PC-3 (cell line): ENCODE data around the gene PRICKLE2. TPM values are rescaled to one million over a fixed set of nuclear protein-coding genes. Genes with fewer than 3 reads are reported as not detected.

ENCODE experiments used
- ATAC-seq: fragments of 200-7000 bp; cut with Tn5 transposase; 2 replicates; pipeline ENCODE4 v1.9.1; 2020; ENCODE audit warnings: mild to moderate bottlenecking, moderate library complexity
- BruUV-seq: library from RNA; stranded (reverse); fragments of 400-500 nt; replicated peaks from 2 replicates; lab custom pipeline; 2021; lab: Mats Ljungman, UMichigan
- CTCF ChIA-PET: fragments of 300-600 bp; sonication (Branson Sonifier 250); formaldehyde crosslinking; loops from one replicate; lab custom pipeline; 2022; ENCODE audit warnings: antibody characterized with exemption; lab: Charles Lee
- POLR2A ChIA-PET: fragments of 300-600 bp; sonication (Branson Sonifier 250); formaldehyde crosslinking; loops from one replicate; lab custom pipeline; 2022; ENCODE audit warnings: antibody characterized with exemption; ENCODE audit not compliant: unreplicated experiment; lab: Charles Lee
- DNase-seq: peaks from one replicate; pipeline ENCODE4 v3.0.0-alpha.2; 2015
- H2AFZ ChIP-seq: fragments of 300-600 bp; sonication (generic); 2 replicates; pipeline ENCODE4 v1.6.0; 2016; ENCODE audit warnings: antibody characterized with exemption, low read length
- H3F3A ChIP-seq: fragments of 300-600 bp; sonication (generic); one replicate; pipeline ENCODE4 v1.6.0; 2017; ENCODE audit warnings: antibody characterized with exemption, low read length, control low read depth, mild to moderate bottlenecking; ENCODE audit not compliant: unreplicated experiment
- H3K27ac ChIP-seq: fragments of 300-600 bp; sonication (generic); 2 replicates; pipeline ENCODE4 v1.5.1; 2016; ENCODE audit warnings: mild to moderate bottlenecking, low read length
- H3K27me3 ChIP-seq: fragments of 300-600 bp; sonication (generic); 2 replicates; pipeline ENCODE4 v1.6.1; 2016; ENCODE audit warnings: low read length, mixed read lengths
- H3K36me3 ChIP-seq: fragments of 300-600 bp; sonication (generic); 2 replicates; pipeline ENCODE4 v1.6.1; 2016; ENCODE audit warnings: low read depth, mixed run types, low read length, mixed read lengths
- H3K4me1 ChIP-seq: fragments of 300-600 bp; sonication (generic); 2 replicates; pipeline ENCODE4 v1.5.1; 2016; ENCODE audit warnings: low read length; ENCODE audit not compliant: insufficient read depth
- H3K4me2 ChIP-seq: fragments of 300-600 bp; sonication (generic); 2 replicates; pipeline ENCODE4 v1.6.0; 2016; ENCODE audit warnings: low read length
- H3K4me3 ChIP-seq: fragments of 300-600 bp; sonication (generic); 2 replicates; pipeline ENCODE4 v1.5.1; 2016; ENCODE audit warnings: mild to moderate bottlenecking, low read length, mixed read lengths
- H3K79me2 ChIP-seq: fragments of 300-600 bp; sonication (generic); 2 replicates; pipeline ENCODE4 v1.6.1; 2017; ENCODE audit warnings: low read length, mixed read lengths
- H3K9ac ChIP-seq: fragments of 300-600 bp; sonication (generic); 2 replicates; pipeline ENCODE4 v1.6.0; 2016; ENCODE audit warnings: mild to moderate bottlenecking, low read length
- H3K9me2 ChIP-seq: fragments of 300-600 bp; sonication (generic); replicated peaks from 2 replicates; pipeline ENCODE4 v1.6.1; 2016; ENCODE audit warnings: mixed run types, low read length, mixed read lengths
- H3K9me3 ChIP-seq: fragments of 300-600 bp; sonication (generic); 2 replicates; pipeline ENCODE4 v1.6.1; 2016; ENCODE audit warnings: low read length, mixed read lengths
- H4K20me1 ChIP-seq: fragments of 300-600 bp; sonication (generic); 2 replicates; pipeline ENCODE4 v1.6.1; 2016; ENCODE audit warnings: low read length, mixed read lengths
- CTCF ChIP-seq: fragments of 300-600 bp; sonication (generic); conservative IDR thresholded peaks from 2 replicates; pipeline ENCODE4 v1.5.1; 2017; ENCODE audit warnings: antibody characterized with exemption, low read depth, mild to moderate bottlenecking, low read length
- EZH2 ChIP-seq: fragments of 300-600 bp; sonication (generic); IDR thresholded peaks from one replicate; pipeline ENCODE4 v1.6.1; 2017; ENCODE audit warnings: antibody characterized with exemption, mild to moderate bottlenecking, low read length; ENCODE audit not compliant: unreplicated experiment
- EZH2phosphoT487 ChIP-seq: fragments of 300-600 bp; sonication (generic); IDR thresholded peaks from 2 replicates; pipeline ENCODE4 v1.6.1; 2018; ENCODE audit warnings: mild to moderate bottlenecking, antibody characterized with exemption, low read length, borderline replicate concordance
- intact Hi-C: fragments of 100-400 bp; cut with micrococcal nuclease; formaldehyde crosslinking; loops from 2 replicates; pipeline ENCODE4 v1.9.0; 2023
- total RNA-seq: library from RNA; depleted of rRNA; stranded (reverse); fragments of >200 nt; gene quantifications from 2 replicates; pipeline ENCODE4 v1.2.3, GENCODE V29; 2014

The PRICKLE2 gene
- total RNA-seq, 1 experiment from 2014 or later, result 1.8 TPM

- no TSS peak for BruUV-seq
- Histone ChIP-seq H3K9me2 (no peaks in the 10 kb centered on the region), H3K36me3 (no peaks in the 10 kb centered on the region), H3K9ac (peak overlapping the region; percentile 52), H4K20me1 (no peaks in the 10 kb centered on the region), H3K4me1 (peaks cover 36% of the 10 kb centered on the region), H3K79me2 (no peaks in the 10 kb centered on the region), H3F3A (no peaks in the 10 kb centered on the region), H2AFZ (0 out of 2 replicates have a peak overlapping the region, but pooled peaks have one; percentile 9), H3K27ac (peak overlapping the region; percentile 92), H3K4me3 (peak overlapping the region; percentile 41; the same call in 1 of the 2 replicates), H3K9me3 (no peaks in the 10 kb centered on the region), H3K4me2 (peak overlapping the region; percentile 68), H3K27me3 (no peaks in the 10 kb centered on the region)
- CTCF ChIA-PET, result no interaction called here
- ATAC-seq, result peak; percentile 72
- peak; percentile 68 for DNase-seq
- intact Hi-C loops, result loop anchor here (2.0 kb wide), 1 partner anchor 26 kb away; no protein-coding TSS in a partner anchor
- TF ChIP-seq EZH2phosphoT487, result no peak
- TF ChIP-seq EZH2, result no peak
- TF ChIP-seq CTCF, result no peak
- POLR2A ChIA-PET, result no interaction called here
These were observed 48.7 kb downstream of the PRICKLE2 start for GRCh38 chr3:64176461-64176996.

- no peak overlapping the region for H2AFZ ChIP-seq
- POLR2A ChIA-PET, result no interaction called here
- CTCF ChIA-PET, result no interaction called here
- TF ChIP-seq EZH2, result no peak
- no peaks in the 10 kb centered on the region for H3K79me2 ChIP-seq
- no peak overlapping the region for H3K4me2 ChIP-seq
- H3F3A ChIP-seq, result no peaks in the 10 kb centered on the region
- no peaks in the 10 kb centered on the region for H3K27me3 ChIP-seq
- no TSS peak for BruUV-seq
- H3K9me3 ChIP-seq, result no peaks in the 10 kb centered on the region
- H4K20me1 ChIP-seq, result no peaks in the 10 kb centered on the region
- no peak overlapping the region for H3K9ac ChIP-seq
- H3K9me2 ChIP-seq, result no peaks in the 10 kb centered on the region
- H3K4me1 ChIP-seq, result peaks cover 36% of the 10 kb centered on the region
- no peak overlapping the region for H3K4me3 ChIP-seq
- ATAC-seq, result no peak
- H3K36me3 ChIP-seq, result no peaks in the 10 kb centered on the region
- DNase-seq, result peak; percentile 52
- no peak overlapping the region for H3K27ac ChIP-seq
- intact Hi-C loops, result no loop called here
These were observed 50.9 kb downstream of the PRICKLE2 start for GRCh38 chr3:64174328-64174727.

GRCh38 chr3:64173563-64173962 is 51.7 kb downstream of the PRICKLE2 start:
- ChIA-PET CTCF (no interaction called here), POLR2A (no interaction called here)
- Histone ChIP-seq H3K4me1 (peaks cover 33% of the 10 kb centered on the region), H3K36me3 (no peaks in the 10 kb centered on the region), H3K9me2 (no peaks in the 10 kb centered on the region), H3K4me2 (no peak overlapping the region), H3K9ac (no peak overlapping the region), H3K27me3 (no peaks in the 10 kb centered on the region), H3K9me3 (no peaks in the 10 kb centered on the region), H3F3A (no peaks in the 10 kb centered on the region), H4K20me1 (no peaks in the 10 kb centered on the region), H3K79me2 (no peaks in the 10 kb centered on the region), H2AFZ (no peak overlapping the region), H3K4me3 (no peak overlapping the region), H3K27ac (no peak overlapping the region)
- no TSS peak for BruUV-seq
- ATAC-seq, result no peak
- TF ChIP-seq EZH2 (no peak), EZH2phosphoT487 (no peak), CTCF (no peak)
- intact Hi-C loops, result no loop called here
- DNase-seq, result no peak
